Erythroblast (primary cell): ENCODE results near the gene ZBTB1.

ENCODE experiments used
- GATA1 ChIP-seq: IDR thresholded peaks from 2 replicates; pipeline ENCODE4 v1.6.1; 2011; ENCODE audit warnings: low read depth, mild to moderate bottlenecking, control low read depth, low read length, moderate library complexity
- POLR2A ChIP-seq: IDR thresholded peaks from 2 replicates; pipeline ENCODE4 v1.6.1; 2011; ENCODE audit warnings: mild to moderate bottlenecking, low read length

- no peak for TF ChIP-seq POLR2A
- no peak for TF ChIP-seq GATA1
Measured at GRCh38 chr14:64478634-64479250, 25.8 kb upstream of the ZBTB1 start.
